Measurements from ENCODE around the gene PAPPA. TPM values are rescaled to one million over a fixed set of nuclear protein-coding genes. Genes with fewer than 3 reads are reported as not detected.

Gene PAPPA
- total RNA-seq, 1 experiment from 2014 or later, result 0.22 TPM

DNA sequence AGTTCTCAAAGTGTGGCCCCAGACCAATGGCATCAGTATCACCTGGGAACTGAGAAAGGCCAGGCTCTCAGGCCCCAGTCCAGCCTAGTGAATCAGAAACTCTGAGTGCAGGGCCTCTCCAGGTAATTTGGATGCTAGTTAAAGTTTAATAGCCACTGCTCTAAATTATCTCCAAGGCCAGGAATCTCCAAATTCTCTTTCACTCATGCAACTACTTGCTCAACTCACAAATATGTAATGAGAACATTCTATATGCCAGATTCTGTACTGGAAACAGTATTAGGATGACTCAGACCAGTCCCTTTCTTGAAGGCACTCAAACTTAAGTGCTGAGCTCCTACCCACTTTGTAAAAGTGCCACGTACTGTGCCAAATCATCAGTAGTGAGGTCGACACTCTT is 84.6 kb downstream of the PAPPA start (continued):
- TF ChIP-seq, protein P1, sequence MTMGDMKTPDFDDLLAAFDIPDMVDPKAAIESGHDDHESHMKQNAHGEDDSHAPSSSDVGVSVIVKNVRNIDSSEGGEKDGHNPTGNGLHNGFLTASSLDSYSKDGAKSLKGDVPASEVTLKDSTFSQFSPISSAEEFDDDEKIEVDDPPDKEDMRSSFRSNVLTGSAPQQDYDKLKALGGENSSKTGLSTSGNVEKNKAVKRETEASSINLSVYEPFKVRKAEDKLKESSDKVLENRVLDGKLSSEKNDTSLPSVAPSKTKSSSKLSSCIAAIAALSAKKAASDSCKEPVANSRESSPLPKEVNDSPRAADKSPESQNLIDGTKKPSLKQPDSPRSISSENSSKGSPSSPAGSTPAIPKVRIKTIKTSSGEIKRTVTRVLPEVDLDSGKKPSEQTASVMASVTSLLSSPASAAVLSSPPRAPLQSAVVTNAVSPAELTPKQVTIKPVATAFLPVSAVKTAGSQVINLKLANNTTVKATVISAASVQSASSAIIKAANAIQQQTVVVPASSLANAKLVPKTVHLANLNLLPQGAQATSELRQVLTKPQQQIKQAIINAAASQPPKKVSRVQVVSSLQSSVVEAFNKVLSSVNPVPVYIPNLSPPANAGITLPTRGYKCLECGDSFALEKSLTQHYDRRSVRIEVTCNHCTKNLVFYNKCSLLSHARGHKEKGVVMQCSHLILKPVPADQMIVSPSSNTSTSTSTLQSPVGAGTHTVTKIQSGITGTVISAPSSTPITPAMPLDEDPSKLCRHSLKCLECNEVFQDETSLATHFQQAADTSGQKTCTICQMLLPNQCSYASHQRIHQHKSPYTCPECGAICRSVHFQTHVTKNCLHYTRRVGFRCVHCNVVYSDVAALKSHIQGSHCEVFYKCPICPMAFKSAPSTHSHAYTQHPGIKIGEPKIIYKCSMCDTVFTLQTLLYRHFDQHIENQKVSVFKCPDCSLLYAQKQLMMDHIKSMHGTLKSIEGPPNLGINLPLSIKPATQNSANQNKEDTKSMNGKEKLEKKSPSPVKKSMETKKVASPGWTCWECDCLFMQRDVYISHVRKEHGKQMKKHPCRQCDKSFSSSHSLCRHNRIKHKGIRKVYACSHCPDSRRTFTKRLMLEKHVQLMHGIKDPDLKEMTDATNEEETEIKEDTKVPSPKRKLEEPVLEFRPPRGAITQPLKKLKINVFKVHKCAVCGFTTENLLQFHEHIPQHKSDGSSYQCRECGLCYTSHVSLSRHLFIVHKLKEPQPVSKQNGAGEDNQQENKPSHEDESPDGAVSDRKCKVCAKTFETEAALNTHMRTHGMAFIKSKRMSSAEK (CRISPR knock-in tag; IDR thresholded peaks at IDR 0.05; ENCODE audit: borderline replicate concordance), result no peak
- TF ChIP-seq NR2C2 (CRISPR knock-in tag; IDR thresholded peaks at IDR 0.05) (no peak), SOX15 (CRISPR knock-in tag; IDR thresholded peaks at IDR 0.05) (no peak), NR1H2 (CRISPR knock-in tag; IDR thresholded peaks at IDR 0.05) (no peak)
- TF ChIP-seq, protein P2, sequence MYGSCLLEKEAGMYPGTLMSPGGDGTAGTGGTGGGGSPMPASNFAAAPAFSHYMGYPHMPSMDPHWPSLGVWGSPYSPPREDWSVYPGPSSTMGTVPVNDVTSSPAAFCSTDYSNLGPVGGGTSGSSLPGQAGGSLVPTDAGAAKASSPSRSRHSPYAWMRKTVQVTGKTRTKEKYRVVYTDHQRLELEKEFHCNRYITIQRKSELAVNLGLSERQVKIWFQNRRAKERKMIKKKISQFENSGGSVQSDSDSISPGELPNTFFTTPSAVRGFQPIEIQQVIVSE (CRISPR knock-in tag; IDR thresholded peaks at IDR 0.05; ENCODE audit: borderline replicate concordance), result no peak
- TF ChIP-seq, protein P3, sequence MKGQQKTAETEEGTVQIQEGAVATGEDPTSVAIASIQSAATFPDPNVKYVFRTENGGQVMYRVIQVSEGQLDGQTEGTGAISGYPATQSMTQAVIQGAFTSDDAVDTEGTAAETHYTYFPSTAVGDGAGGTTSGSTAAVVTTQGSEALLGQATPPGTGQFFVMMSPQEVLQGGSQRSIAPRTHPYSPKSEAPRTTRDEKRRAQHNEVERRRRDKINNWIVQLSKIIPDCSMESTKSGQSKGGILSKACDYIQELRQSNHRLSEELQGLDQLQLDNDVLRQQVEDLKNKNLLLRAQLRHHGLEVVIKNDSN (CRISPR knock-in tag; IDR thresholded peaks at IDR 0.05), result no peak

DNA sequence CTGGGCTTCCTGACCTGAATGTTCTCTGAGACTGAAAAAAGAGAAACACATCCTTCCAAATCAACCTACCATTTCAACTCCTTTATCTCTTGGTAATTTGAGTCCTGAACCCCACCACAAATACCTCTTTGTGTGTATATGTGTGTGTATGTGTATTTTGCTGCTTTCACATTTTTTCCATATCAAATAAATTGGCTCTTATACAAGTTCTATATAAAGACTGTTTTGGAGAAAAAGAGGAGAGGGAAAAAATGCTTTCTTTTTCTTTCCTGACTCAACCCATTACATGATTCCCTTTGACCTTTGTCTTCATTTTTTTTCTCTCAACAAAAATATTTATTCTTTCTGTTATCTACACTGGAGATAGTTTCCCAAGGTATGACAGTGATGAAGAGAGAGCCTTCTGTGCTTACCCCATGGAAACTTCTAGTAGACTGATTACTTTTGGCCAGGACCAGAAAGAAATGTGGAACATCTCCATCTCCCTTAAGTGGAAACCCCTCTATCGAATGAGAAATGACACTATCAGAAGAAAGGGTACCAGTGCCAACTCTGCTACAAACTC is 85.3 kb downstream of the PAPPA start:
- CTCF ChIA-PET, result no interaction called here
- no peak for ATAC-seq
- TF ChIP-seq EMX1 (CRISPR knock-in tag; IDR thresholded peaks at IDR 0.05), result no peak
- no peak for TF ChIP-seq PRRX2 (CRISPR knock-in tag; IDR thresholded peaks at IDR 0.05)
- TF ChIP-seq, protein P4, sequence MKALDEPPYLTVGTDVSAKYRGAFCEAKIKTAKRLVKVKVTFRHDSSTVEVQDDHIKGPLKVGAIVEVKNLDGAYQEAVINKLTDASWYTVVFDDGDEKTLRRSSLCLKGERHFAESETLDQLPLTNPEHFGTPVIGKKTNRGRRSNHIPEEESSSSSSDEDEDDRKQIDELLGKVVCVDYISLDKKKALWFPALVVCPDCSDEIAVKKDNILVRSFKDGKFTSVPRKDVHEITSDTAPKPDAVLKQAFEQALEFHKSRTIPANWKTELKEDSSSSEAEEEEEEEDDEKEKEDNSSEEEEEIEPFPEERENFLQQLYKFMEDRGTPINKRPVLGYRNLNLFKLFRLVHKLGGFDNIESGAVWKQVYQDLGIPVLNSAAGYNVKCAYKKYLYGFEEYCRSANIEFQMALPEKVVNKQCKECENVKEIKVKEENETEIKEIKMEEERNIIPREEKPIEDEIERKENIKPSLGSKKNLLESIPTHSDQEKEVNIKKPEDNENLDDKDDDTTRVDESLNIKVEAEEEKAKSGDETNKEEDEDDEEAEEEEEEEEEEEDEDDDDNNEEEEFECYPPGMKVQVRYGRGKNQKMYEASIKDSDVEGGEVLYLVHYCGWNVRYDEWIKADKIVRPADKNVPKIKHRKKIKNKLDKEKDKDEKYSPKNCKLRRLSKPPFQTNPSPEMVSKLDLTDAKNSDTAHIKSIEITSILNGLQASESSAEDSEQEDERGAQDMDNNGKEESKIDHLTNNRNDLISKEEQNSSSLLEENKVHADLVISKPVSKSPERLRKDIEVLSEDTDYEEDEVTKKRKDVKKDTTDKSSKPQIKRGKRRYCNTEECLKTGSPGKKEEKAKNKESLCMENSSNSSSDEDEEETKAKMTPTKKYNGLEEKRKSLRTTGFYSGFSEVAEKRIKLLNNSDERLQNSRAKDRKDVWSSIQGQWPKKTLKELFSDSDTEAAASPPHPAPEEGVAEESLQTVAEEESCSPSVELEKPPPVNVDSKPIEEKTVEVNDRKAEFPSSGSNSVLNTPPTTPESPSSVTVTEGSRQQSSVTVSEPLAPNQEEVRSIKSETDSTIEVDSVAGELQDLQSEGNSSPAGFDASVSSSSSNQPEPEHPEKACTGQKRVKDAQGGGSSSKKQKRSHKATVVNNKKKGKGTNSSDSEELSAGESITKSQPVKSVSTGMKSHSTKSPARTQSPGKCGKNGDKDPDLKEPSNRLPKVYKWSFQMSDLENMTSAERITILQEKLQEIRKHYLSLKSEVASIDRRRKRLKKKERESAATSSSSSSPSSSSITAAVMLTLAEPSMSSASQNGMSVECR (CRISPR knock-in tag; IDR thresholded peaks at IDR 0.05; ENCODE audit: borderline replicate concordance), result no peak
- TF ChIP-seq SOX15 (CRISPR knock-in tag; IDR thresholded peaks at IDR 0.05), result no peak
- no peak for TF ChIP-seq JUN (CRISPR knock-in tag; IDR thresholded peaks at IDR 0.05)
- TF ChIP-seq, protein P5, sequence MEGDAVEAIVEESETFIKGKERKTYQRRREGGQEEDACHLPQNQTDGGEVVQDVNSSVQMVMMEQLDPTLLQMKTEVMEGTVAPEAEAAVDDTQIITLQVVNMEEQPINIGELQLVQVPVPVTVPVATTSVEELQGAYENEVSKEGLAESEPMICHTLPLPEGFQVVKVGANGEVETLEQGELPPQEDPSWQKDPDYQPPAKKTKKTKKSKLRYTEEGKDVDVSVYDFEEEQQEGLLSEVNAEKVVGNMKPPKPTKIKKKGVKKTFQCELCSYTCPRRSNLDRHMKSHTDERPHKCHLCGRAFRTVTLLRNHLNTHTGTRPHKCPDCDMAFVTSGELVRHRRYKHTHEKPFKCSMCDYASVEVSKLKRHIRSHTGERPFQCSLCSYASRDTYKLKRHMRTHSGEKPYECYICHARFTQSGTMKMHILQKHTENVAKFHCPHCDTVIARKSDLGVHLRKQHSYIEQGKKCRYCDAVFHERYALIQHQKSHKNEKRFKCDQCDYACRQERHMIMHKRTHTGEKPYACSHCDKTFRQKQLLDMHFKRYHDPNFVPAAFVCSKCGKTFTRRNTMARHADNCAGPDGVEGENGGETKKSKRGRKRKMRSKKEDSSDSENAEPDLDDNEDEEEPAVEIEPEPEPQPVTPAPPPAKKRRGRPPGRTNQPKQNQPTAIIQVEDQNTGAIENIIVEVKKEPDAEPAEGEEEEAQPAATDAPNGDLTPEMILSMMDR (IDR thresholded peaks at IDR 0.05), result no peak
- no peak for TF ChIP-seq NR3C1 (CRISPR knock-in tag; conservative IDR thresholded peaks at IDR 0.05; ENCODE audit: low read depth)
- no peak for TF ChIP-seq KAT7 (CRISPR knock-in tag; IDR thresholded peaks at IDR 0.05; ENCODE audit: borderline replicate concordance)
- TF ChIP-seq, protein P6, sequence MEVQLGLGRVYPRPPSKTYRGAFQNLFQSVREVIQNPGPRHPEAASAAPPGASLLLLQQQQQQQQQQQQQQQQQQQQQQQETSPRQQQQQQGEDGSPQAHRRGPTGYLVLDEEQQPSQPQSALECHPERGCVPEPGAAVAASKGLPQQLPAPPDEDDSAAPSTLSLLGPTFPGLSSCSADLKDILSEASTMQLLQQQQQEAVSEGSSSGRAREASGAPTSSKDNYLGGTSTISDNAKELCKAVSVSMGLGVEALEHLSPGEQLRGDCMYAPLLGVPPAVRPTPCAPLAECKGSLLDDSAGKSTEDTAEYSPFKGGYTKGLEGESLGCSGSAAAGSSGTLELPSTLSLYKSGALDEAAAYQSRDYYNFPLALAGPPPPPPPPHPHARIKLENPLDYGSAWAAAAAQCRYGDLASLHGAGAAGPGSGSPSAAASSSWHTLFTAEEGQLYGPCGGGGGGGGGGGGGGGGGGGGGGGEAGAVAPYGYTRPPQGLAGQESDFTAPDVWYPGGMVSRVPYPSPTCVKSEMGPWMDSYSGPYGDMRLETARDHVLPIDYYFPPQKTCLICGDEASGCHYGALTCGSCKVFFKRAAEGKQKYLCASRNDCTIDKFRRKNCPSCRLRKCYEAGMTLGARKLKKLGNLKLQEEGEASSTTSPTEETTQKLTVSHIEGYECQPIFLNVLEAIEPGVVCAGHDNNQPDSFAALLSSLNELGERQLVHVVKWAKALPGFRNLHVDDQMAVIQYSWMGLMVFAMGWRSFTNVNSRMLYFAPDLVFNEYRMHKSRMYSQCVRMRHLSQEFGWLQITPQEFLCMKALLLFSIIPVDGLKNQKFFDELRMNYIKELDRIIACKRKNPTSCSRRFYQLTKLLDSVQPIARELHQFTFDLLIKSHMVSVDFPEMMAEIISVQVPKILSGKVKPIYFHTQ (CRISPR knock-in tag; IDR thresholded peaks at IDR 0.05), result no peak
- TF ChIP-seq IRF2 (CRISPR knock-in tag; IDR thresholded peaks at IDR 0.05; ENCODE audit: borderline replicate concordance, low read depth), result no peak
- no peak for TF ChIP-seq FOXP1 (CRISPR knock-in tag; IDR thresholded peaks at IDR 0.05; ENCODE audit: borderline replicate concordance)
- TF ChIP-seq, protein P7, sequence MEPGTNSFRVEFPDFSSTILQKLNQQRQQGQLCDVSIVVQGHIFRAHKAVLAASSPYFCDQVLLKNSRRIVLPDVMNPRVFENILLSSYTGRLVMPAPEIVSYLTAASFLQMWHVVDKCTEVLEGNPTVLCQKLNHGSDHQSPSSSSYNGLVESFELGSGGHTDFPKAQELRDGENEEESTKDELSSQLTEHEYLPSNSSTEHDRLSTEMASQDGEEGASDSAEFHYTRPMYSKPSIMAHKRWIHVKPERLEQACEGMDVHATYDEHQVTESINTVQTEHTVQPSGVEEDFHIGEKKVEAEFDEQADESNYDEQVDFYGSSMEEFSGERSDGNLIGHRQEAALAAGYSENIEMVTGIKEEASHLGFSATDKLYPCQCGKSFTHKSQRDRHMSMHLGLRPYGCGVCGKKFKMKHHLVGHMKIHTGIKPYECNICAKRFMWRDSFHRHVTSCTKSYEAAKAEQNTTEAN (CRISPR knock-in tag; IDR thresholded peaks at IDR 0.05), result no peak
- no peak for TF ChIP-seq CBFB (CRISPR knock-in tag; IDR thresholded peaks at IDR 0.05; ENCODE audit: low read depth)

More for the DNA sequence above, 85.3 kb downstream of the PAPPA start:
- Mint-ChIP-seq H3K27me3 (ENCODE audit: low read depth) (peaks cover 48% of the 10 kb centered on the region), H3K36me3 (no peaks in the 10 kb centered on the region), H3K9me3 (no peaks in the 10 kb centered on the region), H3K27ac (no peak overlapping the region), H3K4me3 (no peak overlapping the region), H3K4me1 (no peaks in the 10 kb centered on the region)
- POLR2A ChIA-PET, result no interaction called here
- DNase-seq (ENCODE audit: low spot score), result no peak

Measured in WTC11 (cell line).